ENCODE results near the gene ADAM29.
A peak's percentile ranks its signal among the peaks of the same experiment; 100 is the strongest.
"Not testable (repeated sequence)": the region's sequence is repeated elsewhere in the genome, so short reads cannot be mapped to it uniquely, and the experiment has no call there.

Gene ADAM29

GRCh38 chr4:174918058-174918457, at the start of gene ADAM29:
Gene ADAM29 (plus strand): TSS chr4:174918358. CDS start chr4:174975526, 57,168 bp downstream.
- DNase-seq: no peak

DNA sequence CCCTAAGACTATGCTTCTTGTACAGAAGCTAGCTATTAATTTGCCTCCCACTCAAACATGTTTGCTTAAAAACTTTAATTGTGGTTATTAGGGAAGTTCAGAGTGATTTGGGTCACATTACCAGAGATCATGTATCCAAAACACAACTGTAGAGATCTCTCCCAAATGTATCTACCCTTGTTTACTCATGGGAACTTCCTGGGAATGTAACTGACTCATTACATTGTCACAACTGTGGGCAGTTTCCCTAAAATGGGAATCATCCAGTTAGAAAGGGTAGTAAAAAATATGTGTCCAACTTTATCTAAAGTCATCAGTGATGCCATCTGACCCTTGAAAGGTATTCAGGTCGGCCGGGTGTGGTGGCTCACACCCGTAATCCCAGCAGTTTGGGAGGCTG, 48.8 kb upstream of the ADAM29 start:
- no peak for DNase-seq

DNA sequence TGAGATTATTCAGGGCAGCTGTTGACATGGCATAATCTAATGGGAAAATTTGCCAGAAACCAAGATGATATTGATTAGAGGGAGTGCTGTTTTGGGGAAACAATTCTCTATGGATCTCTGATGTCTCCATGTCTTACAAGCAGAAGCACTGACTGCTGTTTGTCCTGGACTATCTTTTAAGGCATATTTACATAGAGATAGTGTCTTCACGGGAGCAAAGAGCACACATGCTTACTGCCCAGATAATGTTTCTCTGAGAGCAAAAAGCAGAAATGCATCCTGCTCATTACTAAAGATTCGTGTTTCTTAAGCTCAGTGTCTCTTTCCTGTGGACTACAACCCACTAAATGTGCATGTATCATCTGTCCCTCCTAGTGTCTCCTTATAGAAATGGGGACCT, 47.8 kb upstream of the ADAM29 start:
- DNase-seq: no peak

DNA sequence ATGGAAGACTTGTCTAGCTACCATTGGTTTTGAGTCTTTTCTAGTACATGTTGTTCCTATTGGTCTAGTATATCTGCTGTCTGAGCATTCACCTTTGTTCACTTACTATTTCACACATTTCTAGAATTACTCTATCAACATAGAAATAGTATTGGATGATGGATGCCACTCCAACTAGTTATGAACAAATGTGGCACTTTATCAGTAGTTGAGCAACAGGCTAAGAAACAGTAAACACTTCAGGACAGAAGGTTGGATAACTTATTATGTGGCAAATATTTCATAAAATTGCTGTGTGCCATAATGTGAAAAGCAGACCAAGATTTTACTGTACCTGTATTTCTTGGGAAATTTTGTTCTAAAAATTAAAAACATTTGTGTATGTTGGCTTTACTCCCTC, 46.8 kb upstream of the ADAM29 start:
- DNase-seq: no peak

- not testable (repeated sequence) for DNase-seq
Measured at GRCh38 chr4:174873146-174873545, 45.0 kb upstream of the ADAM29 start.

- DNase-seq: peak; percentile 17
Measured at GRCh38 chr4:174873931-174874330, 44.2 kb upstream of the ADAM29 start.

GRCh38 chr4:174874898-174875297, 43.3 kb upstream of the ADAM29 start:
- DNase-seq: no peak

DNA sequence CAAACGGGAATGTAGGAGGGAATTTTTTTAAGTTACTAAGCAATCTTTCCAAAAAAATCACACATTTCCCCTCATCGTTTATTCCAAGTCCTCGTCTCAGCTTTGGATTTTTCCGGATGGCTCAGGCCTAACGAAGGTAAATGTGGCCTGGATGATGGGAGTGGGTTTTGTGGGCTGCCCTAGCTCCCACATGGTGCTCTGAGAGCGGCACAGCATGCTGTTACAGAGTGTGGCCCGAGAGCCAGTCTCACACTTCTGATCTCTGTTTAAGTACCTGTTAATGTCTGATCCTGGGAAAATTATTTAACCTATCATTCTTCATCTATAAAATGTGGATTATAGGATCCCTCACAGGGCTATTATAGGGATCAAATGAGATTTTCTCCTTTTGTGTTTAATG, 38.2 kb upstream of the ADAM29 start:
- no peak for DNase-seq

GRCh38 chr4:174882317-174882992, 35.7 kb upstream of the ADAM29 start:
- DNase-seq: no peak

DNA sequence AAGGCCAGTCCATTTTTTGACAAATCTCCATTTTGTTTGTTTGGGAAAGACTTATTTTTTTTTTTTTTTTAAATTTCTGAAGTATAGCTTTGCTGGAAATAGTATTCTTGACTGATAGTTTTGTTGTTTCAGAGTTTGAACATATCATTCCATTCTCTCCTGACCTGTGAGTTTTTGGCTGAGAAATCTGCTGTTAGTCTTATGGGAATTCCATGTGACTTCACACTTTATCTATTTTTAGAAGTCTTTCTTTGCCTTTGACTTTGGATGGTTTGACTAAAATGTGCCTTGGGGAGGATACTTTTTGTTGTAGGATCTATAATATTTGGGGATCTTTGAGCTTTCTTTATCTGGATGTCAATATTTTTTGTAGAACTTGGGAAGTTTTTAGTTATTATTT, 10.7 kb upstream of the ADAM29 start:
- DNase-seq: no peak

GRCh38 chr4:174910271-174910670, 7.9 kb upstream of the ADAM29 start:
- no peak for DNase-seq

GRCh38 chr4:174912919-174913543, 5.1 kb upstream of the ADAM29 start:
- DNase-seq: no peak

GRCh38 chr4:174919886-174920423, 1.8 kb downstream of the ADAM29 start:
- DNase-seq: no peak

DNA sequence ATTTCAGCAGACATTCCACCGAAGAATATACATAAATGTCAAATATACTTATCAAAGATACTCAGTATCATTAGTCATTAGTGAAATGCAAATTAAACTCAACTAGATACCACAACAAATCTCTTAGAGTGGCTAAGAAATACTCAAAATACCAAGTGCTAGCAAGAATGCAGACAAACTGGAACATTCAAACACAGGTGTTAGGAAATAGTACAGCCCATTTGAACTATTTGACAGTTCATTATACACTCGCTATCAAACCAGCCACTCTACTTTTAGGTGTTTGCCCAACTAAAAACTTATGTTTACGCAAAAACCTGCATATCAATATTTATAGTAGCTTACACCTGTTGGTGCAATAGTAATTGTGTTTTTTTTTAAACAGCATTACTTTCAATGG, 8.8 kb downstream of the ADAM29 start:
- no peak for DNase-seq

- DNase-seq: no peak
Measured at GRCh38 chr4:174928174-174928573, 10.0 kb downstream of the ADAM29 start.

DNA sequence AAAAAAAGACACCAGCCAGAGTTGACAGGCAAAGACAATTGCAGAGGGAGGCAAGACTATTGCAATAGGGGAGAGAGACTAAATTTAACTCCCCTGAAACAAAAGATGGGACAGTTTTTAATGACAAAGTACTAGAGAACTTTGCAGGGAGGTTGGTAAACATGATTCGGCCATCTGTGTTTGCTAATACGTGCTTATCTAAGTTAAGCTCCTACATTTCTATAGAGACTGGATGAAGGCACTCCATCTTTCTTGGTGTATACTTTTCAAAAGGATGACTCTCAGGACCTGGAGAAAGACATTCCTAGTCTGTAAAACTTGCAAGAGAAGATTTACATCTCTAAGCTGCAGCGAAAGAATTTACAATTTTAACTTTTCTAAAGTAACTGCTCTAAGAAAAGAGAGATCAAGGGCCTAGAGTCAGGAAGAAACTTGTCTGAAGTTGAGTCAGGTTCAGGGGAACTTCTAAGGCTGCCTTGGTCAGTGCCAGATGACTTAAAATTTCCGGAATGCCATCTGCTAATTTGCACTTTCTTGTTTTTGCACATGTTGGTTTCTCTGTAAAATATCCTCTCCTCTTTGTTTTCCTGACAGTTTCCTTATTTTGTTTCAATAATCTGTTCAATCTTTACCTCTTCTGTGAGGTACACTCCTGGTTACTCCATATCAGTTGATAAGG, 10.6 kb downstream of the ADAM29 start:
- no peak for DNase-seq

- DNase-seq: no peak
Measured at GRCh38 chr4:174929346-174929745, 11.2 kb downstream of the ADAM29 start.

DNA sequence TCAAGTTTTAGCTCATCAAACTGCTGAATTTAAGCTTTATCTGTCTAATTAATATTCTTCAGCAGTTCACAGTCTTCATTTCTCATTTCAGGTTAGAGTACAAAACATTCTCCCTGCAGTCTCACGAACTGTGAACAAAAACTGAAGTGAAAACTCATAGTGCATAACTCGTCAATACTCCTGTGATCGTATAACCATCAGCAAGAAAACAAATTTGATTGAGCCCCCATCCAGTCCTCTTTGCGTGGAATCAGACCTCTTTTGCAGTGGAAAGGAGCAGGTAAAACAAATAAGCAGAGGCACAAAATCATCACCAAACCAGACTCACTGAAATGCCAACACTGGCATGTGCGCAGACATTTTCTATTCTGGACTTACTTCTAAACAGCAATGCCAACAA, 12.7 kb downstream of the ADAM29 start:
- DNase-seq: no peak

DNA sequence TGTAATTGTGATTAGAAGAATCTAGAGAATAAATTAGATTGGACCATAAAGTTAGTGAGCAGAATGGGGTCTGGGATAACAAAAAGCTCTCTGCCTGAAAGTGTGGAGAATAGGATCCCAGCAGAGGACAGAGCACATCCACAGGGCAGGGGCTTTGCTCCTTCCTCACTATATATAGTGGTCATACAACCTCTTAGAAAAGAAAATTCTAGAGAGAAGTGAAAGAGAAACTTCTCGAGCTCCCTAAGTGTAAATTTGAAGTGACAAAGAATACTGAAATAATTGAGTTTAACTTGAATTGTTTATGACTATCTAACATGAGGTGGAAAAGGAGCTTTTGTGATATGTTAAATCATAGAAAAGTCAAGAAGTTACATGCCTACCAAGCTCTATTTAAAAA, 14.9 kb downstream of the ADAM29 start:
- DNase-seq: no peak

DNA sequence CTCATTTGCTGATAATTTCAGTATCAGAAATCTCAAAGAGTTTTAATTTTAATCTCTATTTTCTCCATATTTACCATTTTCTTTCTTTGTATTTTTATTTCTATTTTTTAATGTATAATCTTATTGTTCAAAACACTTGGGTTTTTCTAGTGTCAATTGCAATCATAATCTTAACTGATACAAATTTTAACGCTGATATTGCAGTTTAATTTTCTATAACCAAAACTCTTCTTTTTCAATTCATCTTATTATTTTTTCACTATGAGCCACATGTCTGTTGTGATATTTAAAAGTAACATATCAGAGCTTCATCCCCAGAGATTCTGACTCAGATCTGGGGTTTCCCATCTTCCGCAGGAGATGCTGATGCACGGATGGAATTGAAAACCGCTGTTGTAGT, 16.2 kb downstream of the ADAM29 start:
- DNase-seq: no peak

DNA sequence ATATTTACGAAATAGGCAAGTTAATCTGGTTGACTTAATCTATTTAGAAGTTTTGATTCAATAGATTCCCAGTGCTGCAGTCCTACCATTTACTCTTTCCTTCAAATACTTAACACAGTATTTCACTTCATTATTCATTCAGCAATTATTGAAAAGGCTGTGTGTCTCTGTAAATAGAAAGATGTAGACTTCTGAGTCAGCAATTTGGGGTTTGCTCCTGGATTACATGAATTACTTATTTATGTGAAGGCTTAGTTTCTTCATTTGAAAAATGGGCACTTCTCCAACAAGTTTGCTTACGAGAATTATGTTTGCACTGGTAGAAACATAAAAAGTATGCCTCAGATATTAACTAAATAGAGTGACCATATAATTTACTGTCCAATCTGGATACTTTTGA, 17.4 kb downstream of the ADAM29 start:
- DNase-seq: no peak

DNA sequence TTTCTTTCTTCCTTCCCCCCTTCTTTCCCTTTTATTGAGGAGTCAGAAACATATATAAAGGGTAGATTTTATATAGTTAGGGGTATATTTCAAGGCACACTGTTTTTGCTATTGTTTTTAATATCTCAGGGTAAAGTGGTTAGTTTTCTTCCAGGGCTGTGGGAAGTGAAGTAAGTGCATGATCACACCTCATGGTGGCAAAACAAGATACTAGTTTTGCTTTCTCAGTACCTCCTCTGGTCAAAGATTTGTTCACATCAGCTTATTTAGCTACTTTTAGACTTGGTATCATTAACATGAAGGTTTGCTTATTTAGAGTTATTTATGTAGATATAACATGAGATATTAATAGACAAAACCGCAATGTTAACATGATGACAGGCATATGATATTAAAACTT, 21.8 kb downstream of the ADAM29 start:
- DNase-seq: no peak

- DNase-seq: no peak
Measured at GRCh38 chr4:174946246-174946645, 28.1 kb downstream of the ADAM29 start.

DNA sequence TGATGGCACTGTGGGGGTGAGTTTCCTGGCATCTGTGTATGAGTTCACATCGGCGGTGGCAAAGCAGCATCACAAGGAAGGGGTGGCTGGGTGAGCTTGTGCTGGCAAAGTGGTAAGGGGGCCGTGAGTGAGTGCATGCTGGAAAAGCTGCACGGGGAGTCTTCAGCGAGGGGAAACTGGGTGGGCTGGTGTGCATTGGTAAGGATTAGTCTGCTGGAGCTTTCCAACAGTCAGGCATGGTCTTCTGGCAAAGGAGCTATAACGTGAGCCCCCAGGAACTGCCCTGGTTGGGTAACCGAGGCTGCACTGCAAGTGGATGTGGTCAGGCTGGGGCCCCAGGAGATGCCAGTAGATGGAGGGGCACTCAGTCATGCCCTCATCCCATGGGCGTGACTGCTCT, 30.7 kb downstream of the ADAM29 start:
- no peak for DNase-seq
